Mesendoderm (in vitro differentiated cells): ENCODE data around the gene MCF2L.

Experiments used
- DNase-seq: peaks from one replicate; pipeline ENCODE4 v3.0.0; 2013
- H2AK5ac ChIP-seq: 2 replicates; pipeline ENCODE4 v1.6.1; 2013; ENCODE audit warnings: low read length, inconsistent platforms
- H2BK120ac ChIP-seq: 2 replicates; pipeline ENCODE4 v1.6.1; 2013; ENCODE audit warnings: low read depth, mild to moderate bottlenecking, low read length, moderate library complexity, mixed read lengths
- H2BK15ac ChIP-seq: replicated peaks from 2 replicates; pipeline ENCODE4 v1.6.1; 2013; ENCODE audit warnings: low read depth, mild to moderate bottlenecking, moderate library complexity
- H2BK5ac ChIP-seq: 2 replicates; pipeline ENCODE4 v1.6.1; 2013; ENCODE audit warnings: low read length, inconsistent platforms
- H3K18ac ChIP-seq: 2 replicates; pipeline ENCODE4 v1.6.1; 2013; ENCODE audit warnings: mild to moderate bottlenecking, low read length, mixed read lengths
- H3K23ac ChIP-seq: one replicate; pipeline ENCODE4 v1.6.1; 2013; ENCODE audit warnings: low read length
- H3K27ac ChIP-seq: 2 replicates; pipeline ENCODE4 v1.5.1; 2013; ENCODE audit warnings: low read depth, mild to moderate bottlenecking, inconsistent platforms, low read length, moderate library complexity
- H3K27me3 ChIP-seq: 2 replicates; pipeline ENCODE4 v1.6.1; 2013; ENCODE audit warnings: low read length, control low read depth, mild to moderate bottlenecking, inconsistent platforms; ENCODE audit not compliant: insufficient read depth, poor library complexity
- H3K36me3 ChIP-seq: 2 replicates; pipeline ENCODE4 v1.6.1; 2013; ENCODE audit warnings: low read length, inconsistent platforms; ENCODE audit not compliant: control insufficient read depth, insufficient read depth
- H3K4ac ChIP-seq: one replicate; pipeline ENCODE4 v1.6.1; 2013; ENCODE audit warnings: low read depth, mild to moderate bottlenecking, low read length, moderate library complexity
- H3K4me1 ChIP-seq: 2 replicates; pipeline ENCODE4 v1.6.1; 2013; ENCODE audit warnings: low read depth, low read length, inconsistent platforms; ENCODE audit not compliant: control insufficient read depth
- H3K4me2 ChIP-seq: 2 replicates; pipeline ENCODE4 v1.6.1; 2013; ENCODE audit warnings: low read length
- H3K4me3 ChIP-seq: 2 replicates; pipeline ENCODE4 v1.5.1; 2013; ENCODE audit warnings: mild to moderate bottlenecking, low read length
- H3K56ac ChIP-seq: one replicate; pipeline ENCODE4 v1.6.1; 2013; ENCODE audit warnings: low read length
- H3K79me1 ChIP-seq: 2 replicates; pipeline ENCODE4 v1.6.1; 2013; ENCODE audit warnings: low read length, inconsistent platforms
- H3K79me2 ChIP-seq: 2 replicates; pipeline ENCODE4 v1.6.1; 2013; ENCODE audit warnings: mild to moderate bottlenecking, low read length; ENCODE audit not compliant: control insufficient read depth, insufficient read depth
- H3K9ac ChIP-seq: 2 replicates; pipeline ENCODE4 v1.6.1; 2013; ENCODE audit warnings: low read length, inconsistent platforms
- H4K5ac ChIP-seq: one replicate; pipeline ENCODE4 v1.6.1; 2013; ENCODE audit warnings: low read length
- H4K8ac ChIP-seq: one replicate; pipeline ENCODE4 v1.6.1; 2013; ENCODE audit warnings: low read depth, mild to moderate bottlenecking, control low read depth, low read length, moderate library complexity
- WGBS: extraction: QIAGEN DNeasy Blood & Tissue Kit; methylation state at CpG from one replicate; pipeline ENCODE4 v1.1.7; 2013; ENCODE audit warnings: low lambda C conversion rate, missing lambda C conversion rate; ENCODE audit not compliant: insufficient coverage; ENCODE audit errors: extremely low coverage; 5-methylcytosine and 5-hydroxymethylcytosine counted together

The MCF2L gene

DNA sequence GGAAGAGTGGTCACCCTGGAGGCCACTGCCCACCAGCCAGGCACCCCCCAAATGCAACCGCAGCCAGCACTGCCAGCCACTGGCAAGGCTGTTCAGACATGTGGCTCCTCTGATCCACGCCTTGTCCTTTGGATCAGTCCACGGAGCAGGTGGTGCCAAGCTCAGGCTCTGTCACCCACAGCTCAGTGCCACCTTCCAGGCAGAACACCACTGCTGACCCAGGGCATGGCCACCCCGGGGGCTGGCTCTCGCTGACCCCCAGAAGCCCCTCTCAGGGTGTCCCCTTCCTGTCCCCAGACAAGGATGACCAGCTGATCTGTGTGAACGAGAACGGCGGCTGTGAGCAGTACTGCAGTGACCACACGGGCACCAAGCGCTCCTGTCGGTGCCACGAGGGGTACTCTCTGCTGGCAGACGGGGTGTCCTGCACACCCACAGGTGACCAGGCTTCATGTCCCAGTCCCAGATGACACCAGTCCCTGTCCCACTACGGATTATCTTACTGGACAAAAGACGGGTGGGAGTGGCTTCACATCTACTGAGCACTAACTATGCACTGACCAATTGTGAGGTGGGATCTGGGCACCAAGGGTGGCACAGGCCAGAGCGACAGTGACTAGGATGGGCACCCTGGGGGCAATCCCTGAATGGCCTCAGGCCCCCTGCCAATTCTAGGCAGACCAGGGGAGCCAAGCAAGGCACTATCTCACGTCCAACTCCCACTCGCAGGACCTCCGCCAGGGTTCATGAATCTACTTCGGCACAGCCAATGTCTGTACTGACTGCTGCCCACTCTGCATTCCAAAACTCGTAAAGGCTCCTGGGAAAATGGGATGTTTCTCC, 146.6 kb downstream of the MCF2L start:
- Histone ChIP-seq H3K27ac (no peak overlapping the region), H3K79me1 (no peaks in the 10 kb centered on the region), H3K4ac (no peak overlapping the region), H3K79me2 (no peaks in the 10 kb centered on the region), H3K4me2 (no peak overlapping the region), H2AK5ac (no peak overlapping the region), H3K36me3 (no peaks in the 10 kb centered on the region), H3K18ac (no peak overlapping the region), H2BK15ac (no peak overlapping the region), H3K9ac (no peak overlapping the region), H3K23ac (no peak overlapping the region), H3K4me1 (no peaks in the 10 kb centered on the region), H3K56ac (no peak overlapping the region), H2BK120ac (no peak overlapping the region), H2BK5ac (no peak overlapping the region), H4K5ac (no peak overlapping the region), H3K27me3 (peaks cover 4% of the 10 kb centered on the region), H3K4me3 (no peak overlapping the region), H4K8ac (no peak overlapping the region)
- DNase-seq, result no peak
- WGBS, result no CpG with 5 or more reads among the region's 21 CpGs

DNA sequence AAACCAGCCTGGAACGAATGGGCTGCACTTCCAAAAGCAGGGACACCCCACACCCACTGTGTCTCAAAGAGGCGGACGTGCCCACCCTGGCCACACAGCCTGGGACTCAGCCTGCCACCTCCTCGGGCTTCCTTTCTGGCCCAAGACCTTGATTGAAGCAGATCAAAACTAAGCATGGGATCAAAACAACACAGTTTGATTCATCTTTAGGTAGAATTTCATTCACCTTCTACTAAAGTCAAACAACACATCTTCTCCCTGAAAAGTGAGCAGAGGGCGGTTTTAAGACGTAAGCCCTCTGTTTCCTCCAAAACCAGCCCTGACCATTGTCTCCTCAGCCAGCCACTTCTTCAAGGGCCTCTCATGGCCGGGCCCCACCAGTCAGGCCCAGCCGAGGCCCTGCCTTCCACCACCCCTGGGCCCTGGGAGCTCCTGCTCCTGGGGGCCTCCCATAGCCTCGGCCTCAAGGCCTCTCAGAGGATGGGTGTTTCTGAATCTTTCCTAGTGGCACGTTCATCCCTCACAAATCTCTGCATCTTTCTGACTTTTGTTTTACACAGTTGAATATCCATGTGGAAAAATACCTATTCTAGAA, 147.3 kb downstream of the MCF2L start:
- Histone ChIP-seq H2BK5ac (no peak overlapping the region), H3K4me1 (no peaks in the 10 kb centered on the region), H2BK120ac (no peak overlapping the region), H3K36me3 (no peaks in the 10 kb centered on the region), H3K27me3 (no peaks in the 10 kb centered on the region), H3K4me2 (no peak overlapping the region), H2BK15ac (no peak overlapping the region), H3K4me3 (no peak overlapping the region), H3K9ac (no peak overlapping the region), H2AK5ac (no peak overlapping the region), H3K18ac (no peak overlapping the region), H3K23ac (no peak overlapping the region), H3K56ac (no peak overlapping the region), H4K5ac (no peak overlapping the region), H3K79me2 (no peaks in the 10 kb centered on the region), H4K8ac (no peak overlapping the region), H3K27ac (no peak overlapping the region), H3K79me1 (no peaks in the 10 kb centered on the region), H3K4ac (no peak overlapping the region)
- DNase-seq, result no peak
- no CpG with 5 or more reads among the region's 10 CpGs for WGBS

DNA sequence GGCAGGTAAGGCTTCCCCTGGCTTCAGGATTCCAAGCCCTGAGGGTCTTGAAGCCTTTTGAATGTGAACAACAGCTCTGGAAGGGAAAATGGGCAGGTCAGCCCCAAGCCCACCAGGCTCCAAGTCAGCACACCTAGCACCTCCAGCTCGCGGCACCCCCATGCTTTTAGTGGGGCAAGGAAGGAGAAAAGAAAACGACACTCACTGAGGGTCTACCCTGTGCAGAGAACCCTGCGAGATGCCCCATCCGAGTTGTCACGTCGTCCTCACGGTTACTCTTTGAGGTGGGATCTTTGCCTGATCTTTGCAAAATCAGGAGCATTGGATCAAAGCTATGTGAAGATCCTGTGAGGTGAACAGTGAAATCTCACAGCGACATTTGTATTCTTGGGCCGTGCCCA, 147.9 kb downstream of the MCF2L start:
- no peak overlapping the region for H3K4me2 ChIP-seq
- H2BK15ac ChIP-seq, result no peak overlapping the region
- no CpG with 5 or more reads among the region's 10 CpGs for WGBS
- no peak overlapping the region for H3K18ac ChIP-seq
- H3K9ac ChIP-seq, result no peak overlapping the region
- no peak overlapping the region for H3K27ac ChIP-seq
- no peak overlapping the region for H3K4ac ChIP-seq
- H2BK5ac ChIP-seq, result no peak overlapping the region
- H3K56ac ChIP-seq, result no peak overlapping the region
- no peaks in the 10 kb centered on the region for H3K79me2 ChIP-seq
- no peaks in the 10 kb centered on the region for H3K27me3 ChIP-seq
- H2AK5ac ChIP-seq, result no peak overlapping the region
- H3K4me3 ChIP-seq, result no peak overlapping the region
- H3K4me1 ChIP-seq, result no peaks in the 10 kb centered on the region
- H2BK120ac ChIP-seq, result no peak overlapping the region
- no peak overlapping the region for H3K23ac ChIP-seq
- no peak overlapping the region for H4K8ac ChIP-seq
- DNase-seq, result no peak
- H4K5ac ChIP-seq, result no peak overlapping the region
- H3K79me1 ChIP-seq, result no peaks in the 10 kb centered on the region
- no peaks in the 10 kb centered on the region for H3K36me3 ChIP-seq

DNA sequence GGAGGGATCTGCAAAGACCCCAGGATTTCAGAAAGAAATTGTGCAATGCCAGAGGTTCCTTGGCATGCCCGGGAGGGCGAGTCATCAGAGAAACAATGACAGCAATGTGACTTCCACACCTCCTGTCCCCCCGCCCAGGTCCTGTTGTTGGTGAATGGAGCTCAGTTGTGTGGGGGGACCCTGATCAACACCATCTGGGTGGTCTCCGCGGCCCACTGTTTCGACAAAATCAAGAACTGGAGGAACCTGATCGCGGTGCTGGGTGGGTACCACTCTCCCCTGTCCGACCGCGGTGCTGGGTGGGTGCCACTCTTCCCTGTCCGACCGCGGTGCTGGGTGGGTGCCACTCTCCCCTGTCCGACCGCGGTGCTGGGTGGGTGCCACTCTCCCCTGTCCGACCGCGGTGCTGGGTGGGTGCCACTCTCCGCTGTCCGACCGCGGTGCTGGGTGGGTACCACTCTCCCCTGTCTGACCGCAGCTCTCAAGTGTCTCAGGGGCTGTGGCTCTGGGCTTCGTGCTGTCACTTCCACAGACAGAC, 148.4 kb downstream of the MCF2L start:
- Histone ChIP-seq H4K5ac (no peak overlapping the region), H3K36me3 (no peaks in the 10 kb centered on the region), H3K79me1 (no peaks in the 10 kb centered on the region), H3K9ac (no peak overlapping the region), H3K18ac (no peak overlapping the region), H3K4me1 (no peaks in the 10 kb centered on the region), H2BK120ac (no peak overlapping the region), H3K79me2 (no peaks in the 10 kb centered on the region), H2AK5ac (no peak overlapping the region), H3K56ac (no peak overlapping the region), H4K8ac (no peak overlapping the region), H2BK5ac (no peak overlapping the region), H3K27ac (no peak overlapping the region), H3K4ac (no peak overlapping the region), H3K27me3 (no peaks in the 10 kb centered on the region), H3K4me3 (no peak overlapping the region), H3K23ac (no peak overlapping the region), H2BK15ac (no peak overlapping the region), H3K4me2 (no peak overlapping the region)
- no CpG with 5 or more reads among the region's 26 CpGs for WGBS
- peak; percentile 70 for DNase-seq

DNA sequence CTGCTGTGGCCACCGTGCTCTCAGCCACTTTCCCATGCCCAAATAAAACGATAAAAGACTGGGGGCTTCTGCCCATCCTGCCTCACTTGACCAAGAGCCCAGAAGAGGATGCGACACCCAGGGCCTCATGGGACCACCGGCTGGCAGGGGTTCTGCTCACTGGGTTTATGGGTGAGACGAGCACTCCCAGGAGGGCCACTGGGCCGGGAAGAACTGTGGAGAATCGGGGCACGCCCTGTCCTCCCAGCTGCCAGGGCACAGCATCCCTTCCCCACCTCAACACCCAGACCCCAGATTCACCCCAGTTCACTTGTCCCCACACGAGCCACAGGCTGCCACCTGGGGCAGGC, 148.9 kb downstream of the MCF2L start:
- no peak overlapping the region for H3K27ac ChIP-seq
- no peaks in the 10 kb centered on the region for H3K79me2 ChIP-seq
- no peaks in the 10 kb centered on the region for H3K79me1 ChIP-seq
- H3K4me2 ChIP-seq, result no peak overlapping the region
- H3K18ac ChIP-seq, result no peak overlapping the region
- no peak overlapping the region for H2AK5ac ChIP-seq
- H3K4me1 ChIP-seq, result peaks cover under 1% of the 10 kb centered on the region
- H4K5ac ChIP-seq, result no peak overlapping the region
- no peak overlapping the region for H3K4me3 ChIP-seq
- H3K56ac ChIP-seq, result no peak overlapping the region
- no peak overlapping the region for H3K23ac ChIP-seq
- H3K9ac ChIP-seq, result no peak overlapping the region
- H2BK120ac ChIP-seq, result no peak overlapping the region
- no peak overlapping the region for H4K8ac ChIP-seq
- no peaks in the 10 kb centered on the region for H3K27me3 ChIP-seq
- DNase-seq, result no peak
- no peak overlapping the region for H3K4ac ChIP-seq
- no peaks in the 10 kb centered on the region for H3K36me3 ChIP-seq
- WGBS, result no CpG with 5 or more reads among the region's 9 CpGs
- H2BK5ac ChIP-seq, result no peak overlapping the region
- no peak overlapping the region for H2BK15ac ChIP-seq
